ENCODE measurements around the gene ENOSF1. TPM values are rescaled to one million over a fixed set of nuclear protein-coding genes. Genes with fewer than 3 reads are reported as not detected.

Gene ENOSF1, protein sequence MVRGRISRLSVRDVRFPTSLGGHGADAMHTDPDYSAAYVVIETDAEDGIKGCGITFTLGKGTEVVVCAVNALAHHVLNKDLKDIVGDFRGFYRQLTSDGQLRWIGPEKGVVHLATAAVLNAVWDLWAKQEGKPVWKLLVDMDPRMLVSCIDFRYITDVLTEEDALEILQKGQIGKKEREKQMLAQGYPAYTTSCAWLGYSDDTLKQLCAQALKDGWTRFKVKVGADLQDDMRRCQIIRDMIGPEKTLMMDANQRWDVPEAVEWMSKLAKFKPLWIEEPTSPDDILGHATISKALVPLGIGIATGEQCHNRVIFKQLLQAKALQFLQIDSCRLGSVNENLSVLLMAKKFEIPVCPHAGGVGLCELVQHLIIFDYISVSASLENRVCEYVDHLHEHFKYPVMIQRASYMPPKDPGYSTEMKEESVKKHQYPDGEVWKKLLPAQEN
- 16.1 and 16.3 TPM in 2 replicates for total RNA-seq

DNA sequence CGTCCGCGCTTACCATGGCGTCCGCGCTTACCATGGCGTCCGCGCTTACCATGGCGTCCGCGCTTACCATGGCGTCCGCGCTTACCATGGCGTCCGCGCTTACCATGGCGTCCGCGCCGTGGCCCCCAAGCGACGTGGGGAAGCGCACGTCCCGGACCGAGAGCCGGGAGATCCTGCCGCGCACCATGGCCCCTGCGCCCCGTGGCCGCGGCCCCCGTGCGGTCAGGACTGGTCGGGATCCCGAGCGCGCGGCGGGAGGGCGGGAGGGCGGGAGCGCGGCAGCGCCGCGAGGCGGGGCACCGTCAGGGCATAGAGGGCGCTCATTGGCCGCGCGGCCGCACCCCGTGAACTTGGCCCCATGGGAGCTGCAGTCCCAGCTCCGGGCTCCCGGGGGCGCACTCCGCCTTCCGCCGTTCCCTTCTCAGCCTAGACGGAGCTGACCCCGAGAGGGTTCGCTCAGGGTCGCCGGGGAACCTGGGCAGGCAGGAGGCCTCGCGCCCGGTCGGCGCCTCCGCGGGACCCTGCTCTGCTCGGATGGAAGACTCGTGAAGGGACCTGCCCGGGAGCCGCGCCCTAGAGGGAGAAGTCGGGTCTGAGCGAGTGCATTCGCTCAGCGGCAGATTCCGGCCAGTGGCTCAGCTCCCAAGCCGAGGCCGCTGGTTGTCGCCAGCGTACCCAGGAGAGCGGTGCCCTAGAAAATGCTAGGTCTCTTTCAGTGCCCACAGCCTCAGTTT, at the start of gene ENOSF1:
Gene ENOSF1, minus strand, starts transcription at position 230 of the 734 bp plus-strand sequence. Its CDS starts 43 bp downstream, at position 187.

DNA sequence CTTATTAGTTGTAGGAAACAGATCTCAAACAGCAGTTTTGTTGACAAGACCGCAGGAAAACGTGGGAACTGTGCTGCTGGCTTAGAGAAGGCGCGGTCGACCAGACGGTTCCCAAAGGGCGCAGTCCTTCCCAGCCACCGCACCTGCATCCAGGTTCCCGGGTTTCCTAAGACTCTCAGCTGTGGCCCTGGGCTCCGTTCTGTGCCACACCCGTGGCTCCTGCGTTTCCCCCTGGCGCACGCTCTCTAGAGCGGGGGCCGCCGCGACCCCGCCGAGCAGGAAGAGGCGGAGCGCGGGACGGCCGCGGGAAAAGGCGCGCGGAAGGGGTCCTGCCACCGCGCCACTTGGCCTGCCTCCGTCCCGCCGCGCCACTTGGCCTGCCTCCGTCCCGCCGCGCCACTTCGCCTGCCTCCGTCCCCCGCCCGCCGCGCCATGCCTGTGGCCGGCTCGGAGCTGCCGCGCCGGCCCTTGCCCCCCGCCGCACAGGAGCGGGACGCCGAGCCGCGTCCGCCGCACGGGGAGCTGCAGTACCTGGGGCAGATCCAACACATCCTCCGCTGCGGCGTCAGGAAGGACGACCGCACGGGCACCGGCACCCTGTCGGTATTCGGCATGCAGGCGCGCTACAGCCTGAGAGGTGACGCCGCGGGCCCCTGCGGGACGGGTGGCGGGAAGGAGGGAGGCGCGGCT, 55.0 kb downstream of the ENOSF1 start, which contains the start of gene TYMS:
Gene TYMS, plus strand, starts transcription at position 343 of the 690 bp plus-strand sequence. Its CDS starts 90 bp downstream, at position 433.

Other genes starting within 250 kb of the ENOSF1 start
- gene COLEC12, start 211.9 kb downstream of the ENOSF1 start, total RNA-seq: 14.8 and 15.2 TPM in 2 replicates
- not detected in 2 replicates for gene CETN1, start 132.2 kb downstream of the ENOSF1 start, total RNA-seq
- gene CLUL1, start 115.6 kb downstream of the ENOSF1 start, total RNA-seq: not detected in 2 replicates
- 80.9 and 96.5 TPM in 2 replicates for gene TYMS, start 55.0 kb downstream of the ENOSF1 start, total RNA-seq
- 103 and 111 TPM in 2 replicates for gene YES1, start 99.6 kb upstream of the ENOSF1 start, total RNA-seq
- gene ADCYAP1, start 192.2 kb upstream of the ENOSF1 start, total RNA-seq: 0.34 TPM in 1 of 2 replicates, not detected in the other